HepG2 (cell line): ENCODE results near the gene ENDOD1. TPM values are rescaled to one million over a fixed set of nuclear protein-coding genes. Genes with fewer than 3 reads are reported as not detected.

ENCODE experiments used
- ATAC-seq: fragments of 200-7000 bp; cut with Tn5 transposase; 3 replicates; pipeline ENCODE4 v1.9.1; 2020; ENCODE audit warnings: mild to moderate bottlenecking, moderate library complexity
- BruUV-seq: library from RNA; stranded (reverse); fragments of 400-500 nt; replicated peaks from 2 replicates; lab custom pipeline; 2021; lab: Mats Ljungman, UMichigan
- CTCF ChIA-PET: fragments of 300-600 bp; formaldehyde crosslinking; extraction: SDS; loops from one replicate; lab custom pipeline; 2021; ENCODE audit warnings: low total read pairs, inconsistent platforms, low intra/inter-chr PET ratio; lab: Yijun Ruan, JAX
- POLR2A ChIA-PET: fragments of 350-600 bp; sonication (Branson Sonifier 250); formaldehyde crosslinking; loops from one replicate; lab custom pipeline; 2020; ENCODE audit warnings: antibody characterized with exemption, inconsistent platforms; lab: Yijun Ruan, JAX
- DNase-seq: peaks from one replicate; pipeline ENCODE4 v3.0.0-alpha.2; 2015; ENCODE audit warnings: low spot score
- FAIRE-seq: peaks from 3 replicates; lab custom pipeline; 2011; peaks lifted over from hg19 to GRCh38; lab: Jason Lieb, UNC
- H2AFZ ChIP-seq: one replicate; pipeline ENCODE4 v1.6.1; 2011; ENCODE audit warnings: low read length, inconsistent platforms
- H3K27ac ChIP-seq: fragments of 300-600 bp; 3 replicates; pipeline ENCODE4 v1.8.0; 2011; ENCODE audit warnings: mixed run types, mild to moderate bottlenecking, mixed read lengths, low read length, inconsistent platforms; ENCODE audit not compliant: insufficient read depth; ENCODE audit errors: extremely low read length
- H3K27me3 ChIP-seq, 2 experiments: fragments of 200-600 bp in 1 of 2; 2 replicates in 1 of 2; 3 replicates in 1 of 2; pipeline versions ENCODE4 v1.6.0 to v1.8.0; 2011; ENCODE audit warnings: low read length in 2 of 2, mild to moderate bottlenecking in 2 of 2, moderate library complexity in 2 of 2, inconsistent platforms in 1 of 2; ENCODE audit not compliant: insufficient read depth in 2 of 2, control insufficient read depth in 1 of 2
- H3K36me3 ChIP-seq, 2 experiments: fragments of 200-600 bp in 1 of 2; replicated peaks in 1 of 2; 2 replicates in 1 of 2; 3 replicates in 1 of 2; pipeline versions ENCODE4 v1.5.1 to v1.8.0; 2011; ENCODE audit warnings: low read length in 2 of 2, inconsistent platforms in 1 of 2; ENCODE audit not compliant: insufficient read depth in 2 of 2, control insufficient read depth in 1 of 2
- H3K4me1 ChIP-seq: 2 replicates; pipeline ENCODE4 v1.5.1; 2012; ENCODE audit warnings: low read length, inconsistent platforms; ENCODE audit not compliant: insufficient read depth
- H3K4me2 ChIP-seq: 2 replicates; pipeline ENCODE4 v1.6.0; 2011; ENCODE audit warnings: low read depth, low read length, inconsistent platforms
- H3K4me3 ChIP-seq, 3 experiments: fragments of 200-600 bp in 1 of 3; sonication (generic), shearing (Covaris generic) in 1 of 3; replicated peaks in 1 of 3; 2 replicates each; pipeline ENCODE4 v1.5.1; 2011 to 2016; ENCODE audit warnings: low read length in 3 of 3, inconsistent platforms in 2 of 3, low read depth in 2 of 3, mild to moderate bottlenecking in 2 of 3, control low read depth in 1 of 3, mixed read lengths in 1 of 3; ENCODE audit not compliant: insufficient read depth in 1 of 3
- H3K79me2 ChIP-seq: one replicate; pipeline ENCODE4 v1.6.1; 2011; ENCODE audit warnings: low read length, inconsistent platforms; ENCODE audit not compliant: insufficient read depth
- H3K9ac ChIP-seq: 2 replicates; pipeline ENCODE4 v1.6.0; 2011; ENCODE audit warnings: mild to moderate bottlenecking, low read depth, low read length, inconsistent platforms; ENCODE audit not compliant: insufficient read depth
- H3K9me3 ChIP-seq: 2 replicates; pipeline ENCODE4 v1.5.1; 2012; ENCODE audit warnings: mild to moderate bottlenecking, low read length
- H4K20me1 ChIP-seq: 2 replicates; pipeline ENCODE4 v1.6.0; 2011; ENCODE audit warnings: inconsistent platforms, mild to moderate bottlenecking, low read length, moderate library complexity; ENCODE audit not compliant: insufficient read depth
- ATF4 ChIP-seq, 2 experiments: fragments of 450-650 bp in 1 of 2; sonication (generic) in 1 of 2; formaldehyde crosslinking; IDR thresholded peaks; 2 replicates each; pipeline versions ENCODE4 v1.5.0 to v1.8.0; 2020 to 2022; ENCODE audit warnings: mild to moderate bottlenecking in 1 of 2, missing genetic modification reagents in 1 of 2
- CBX2 ChIP-seq, 2 experiments: fragments of 200-600 bp in 1 of 2; sonication (generic); formaldehyde crosslinking in 1 of 2; IDR thresholded peaks; 2 replicates each; pipeline versions ENCODE4 v1.7.0 to v1.8.1; 2018 to 2022; ENCODE audit warnings: low read depth in 2 of 2, low read length in 1 of 2, mild to moderate bottlenecking in 1 of 2, missing genetic modification reagents in 1 of 2
- ZNF616 ChIP-seq: sonication (generic); formaldehyde crosslinking; IDR thresholded peaks from 2 replicates; pipeline ENCODE4 v1.5.0; 2020; ENCODE audit warnings: low read depth, mild to moderate bottlenecking, missing genetic modification reagents
- WGBS: methylation state at CpG from one replicate; pipeline ENCODE4 v1.1.6; 2017; ENCODE audit warnings: low lambda C conversion rate; 5-methylcytosine and 5-hydroxymethylcytosine counted together
- in situ Hi-C: cut with HindIII; loops from 2 replicates; pipeline ENCODE4 v1.10.0; 2017; ENCODE audit warnings: low pct_unique_long_range_greater_than_20kb; ENCODE audit not compliant: extremely low pct_ligation_motif_present
- intact Hi-C: fragments of 100-400 bp; cut with micrococcal nuclease; formaldehyde crosslinking; loops from one replicate; pipeline ENCODE4 v1.10.0; 2022; ENCODE audit not compliant: unreplicated experiment
- polyA plus RNA-seq, 8 experiments: library from polyadenylated mRNA; depleted of rRNA in 3 of 8; stranded (reverse) in 7 of 8; unstranded in 1 of 8; fragments of >200 nt; fragmentation: Illumina TruSeq in 4 of 8; extraction: Trizol in 4 of 8; gene quantifications; 2 replicates each; pipeline versions ENCODE4 v1.2.1 to v1.2.3, GENCODE V29; 2011 to 2016; ENCODE audit warnings: low read depth in 4 of 8, missing spikeins in 1 of 8, mixed read lengths in 1 of 8; ENCODE audit not compliant: insufficient read depth in 1 of 8
- total RNA-seq, 5 experiments: library from RNA; depleted of rRNA; stranded (reverse); fragments of >200 nt; fragmentation: Illumina TruSeq; extraction: Trizol; gene quantifications; 2 replicates each; pipeline ENCODE4 v1.2.3, GENCODE V29; 2016; ENCODE audit warnings: low read depth in 1 of 5

The ENDOD1 gene
- total and polyA plus RNA-seq, 2 of the 13 experiments (the other 11 are each of a cell fraction or from before 2014, with no cell fraction given): 2.0 to 6.8 TPM

GRCh38 chr11:95082576-95083001 is 7.1 kb upstream of the ENDOD1 start:
- in situ Hi-C loops: loop anchor here (25.0 kb wide), 1 partner anchor 155 kb away; the partner anchor contains the start of gene SESN3
- intact Hi-C loops: no loop called here
- WGBS: 33% methylated on average over 2 of the region's 2 CpGs

GRCh38 chr11:95084509-95084908 is 5.1 kb upstream of the ENDOD1 start:
- H3K4me2 ChIP-seq: no peak overlapping the region
- CTCF ChIA-PET: no interaction called here

More at GRCh38 chr11:95082576-95083001, 7.1 kb upstream of the ENDOD1 start:
- ATAC-seq: no peak
- POLR2A ChIA-PET: no interaction called here
- Histone ChIP-seq H3K79me2 (no peaks in the 10 kb centered on the region), H2AFZ (no peak overlapping the region), H3K27ac (no peak overlapping the region), H3K27me3 (no peaks in the 10 kb centered on the region; a peak in 2 of 5 replicates), H3K4me2 (no peak overlapping the region), H3K36me3 (no peaks in the 10 kb centered on the region), H3K9me3 (no peaks in the 10 kb centered on the region), H3K4me3 (no peak overlapping the region), H4K20me1 (no peaks in the 10 kb centered on the region), H3K4me1 (no peaks in the 10 kb centered on the region), H3K9ac (no peak overlapping the region)
- CTCF ChIA-PET: no interaction called here
- FAIRE-seq: no peak
- no peak for TF ChIP-seq ZNF616 (CRISPR knock-in tag)
- no TSS peak for BruUV-seq
- DNase-seq: no peak

More at GRCh38 chr11:95084509-95084908, 5.1 kb upstream of the ENDOD1 start:
- Histone ChIP-seq H2AFZ (no peak overlapping the region), H3K4me1 (peaks cover 8% of the 10 kb centered on the region; the same call in 1 of the 2 replicates), H4K20me1 (no peaks in the 10 kb centered on the region), H3K27ac (no peak overlapping the region), H3K36me3 (no peaks in the 10 kb centered on the region), H3K9ac (no peak overlapping the region), H3K4me3 (no peak overlapping the region), H3K27me3 (peaks cover 1 to 2% of the 10 kb centered on the region in 2 experiments; a peak in 1 of 5 replicates), H3K9me3 (no peaks in the 10 kb centered on the region), H3K79me2 (no peaks in the 10 kb centered on the region)
- BruUV-seq: no TSS peak
- ATAC-seq (no peak), DNase-seq (no peak), FAIRE-seq (no peak)
- in situ Hi-C loops (loop anchor here (25.0 kb wide), 1 partner anchor 153 kb away; the partner anchor contains the start of gene SESN3), intact Hi-C loops (no loop called here)
- POLR2A ChIA-PET: interaction anchor here (0.9 to 1.4 kb wide), 2 partner anchors 16 to 17 kb away, joined by 3 to 5 read pairs; partner anchors contain the start of gene SRSF8
- TF ChIP-seq ATF4 (CRISPR knock-in tag; IDR thresholded peaks at IDR 0.05): peak in 1 of 2 experiments; percentile 75; a peak in 2 of 4 replicates
- TF ChIP-seq CBX2 (IDR thresholded peaks at IDR 0.05; ENCODE audit: low read depth, low read length): no peak
- no peak for TF ChIP-seq CBX2 (CRISPR knock-in tag; IDR thresholded peaks at IDR 0.05; ENCODE audit: low read depth)
- TF ChIP-seq, all 625 proteins: peak for 1
